ENCODE results near the gene ACTMAP.
"Not testable (repeated sequence)": the region's sequence is repeated elsewhere in the genome, so short reads cannot be mapped to it uniquely, and the experiment has no call there.

ACTMAP gene

DNA sequence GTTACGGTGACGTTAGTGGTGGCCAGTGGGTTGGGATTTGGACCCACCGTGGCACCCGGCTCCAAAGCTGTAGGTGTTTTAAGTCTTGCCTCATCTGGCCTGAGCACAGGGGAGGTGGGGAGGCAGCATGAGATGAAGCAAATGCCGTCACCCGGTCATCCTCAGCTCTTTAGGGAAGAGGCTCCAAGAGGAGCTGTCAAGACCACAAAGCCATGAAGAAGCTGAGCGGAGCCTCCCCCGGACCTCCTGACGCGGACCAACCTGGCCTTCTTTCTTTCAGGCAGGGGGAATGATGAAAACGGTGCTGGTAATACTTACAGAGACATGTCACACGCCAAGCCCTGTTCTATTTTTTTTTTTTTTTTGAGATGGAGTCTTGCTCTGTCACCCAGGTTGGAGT, 7.4 kb downstream of the ACTMAP start:
- DNase-seq (ENCODE audit: low spot score): no peak

DNA sequence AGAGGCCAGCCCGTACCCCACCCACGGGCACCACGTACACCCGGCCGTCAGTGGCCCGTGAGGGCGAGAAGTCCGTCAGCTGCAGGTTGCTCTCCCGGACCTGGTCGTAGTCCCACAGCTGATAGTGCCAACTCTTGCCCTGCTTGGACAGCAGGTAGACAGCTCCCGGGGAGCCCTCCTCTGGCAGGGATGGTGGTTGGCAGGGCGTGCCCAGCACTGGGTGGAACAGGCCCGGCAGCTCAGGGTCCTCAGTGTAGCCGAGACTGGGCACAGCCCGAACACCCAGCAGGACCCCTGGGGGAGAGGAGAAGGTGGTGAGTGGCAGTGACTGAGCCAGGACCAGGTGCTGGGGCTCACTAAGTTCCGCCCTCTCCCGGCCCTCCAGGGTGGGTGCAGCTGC, 7.8 kb downstream of the ACTMAP start:
- DNase-seq (ENCODE audit: low spot score): no peak

GRCh38 chr19:40741527-40742390, 8.5 kb downstream of the ACTMAP start:
- DNase-seq (ENCODE audit: low spot score): no peak

DNA sequence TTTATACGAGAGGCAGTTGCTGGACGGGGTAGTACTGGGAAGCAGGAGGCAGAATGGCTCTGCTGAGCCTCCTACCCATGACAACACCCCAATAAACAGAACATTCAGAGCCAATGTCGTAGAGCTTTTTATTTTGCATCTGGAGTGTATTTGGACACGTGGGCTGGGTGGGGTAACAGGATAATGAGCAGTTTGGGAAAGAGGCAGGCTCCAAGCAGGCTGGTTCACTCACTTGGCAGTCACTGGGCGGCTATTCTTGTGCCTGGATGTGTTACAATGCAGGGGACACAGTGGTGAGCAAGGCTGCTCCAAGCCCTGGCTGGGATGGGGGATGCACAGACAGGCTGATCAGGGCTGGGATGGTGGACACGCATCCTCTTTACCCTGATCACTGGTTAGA, 9.5 kb downstream of the ACTMAP start:
- peak; percentile 76 for DNase-seq (ENCODE audit: low spot score)

GRCh38 chr19:40739871-40740703, 10.2 kb downstream of the ACTMAP start:
- no peak for DNase-seq (ENCODE audit: low spot score)

DNA sequence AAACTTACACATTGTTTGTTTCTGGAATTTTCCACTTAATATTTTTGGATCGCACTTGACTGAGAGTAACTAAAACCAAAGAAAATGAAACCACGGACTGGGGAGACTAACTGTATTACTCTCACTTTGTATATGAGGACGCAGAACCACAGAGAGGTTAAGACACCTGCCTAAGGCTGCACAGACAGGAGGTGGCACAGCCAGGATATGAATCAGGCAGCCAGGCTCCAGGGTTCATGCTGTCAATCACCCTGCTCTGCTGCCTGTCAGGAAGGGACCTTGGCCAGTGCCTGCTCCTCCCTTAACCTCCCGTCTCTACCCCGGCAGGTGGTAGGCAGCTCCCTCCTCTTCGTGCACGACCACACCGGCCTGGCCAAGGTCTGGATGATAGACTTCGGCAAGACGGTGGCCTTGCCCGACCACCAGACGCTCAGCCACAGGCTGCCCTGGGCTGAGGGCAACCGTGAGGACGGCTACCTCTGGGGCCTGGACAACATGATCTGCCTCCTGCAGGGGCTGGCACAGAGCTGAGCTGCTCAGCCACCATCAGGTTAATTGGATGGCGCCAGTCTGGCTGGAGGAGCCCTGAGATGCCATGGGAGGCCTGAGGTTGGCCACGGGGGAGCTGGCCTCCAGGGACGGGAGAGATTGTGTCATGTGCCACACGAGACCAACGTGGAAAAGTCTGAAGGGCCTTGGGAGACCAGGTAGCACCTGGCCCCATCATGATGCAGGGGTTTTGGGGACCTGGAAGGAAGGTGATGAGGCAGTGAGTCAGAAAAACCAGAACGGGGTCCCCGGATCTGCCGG, 11.0 kb downstream of the ACTMAP start:
- no peak for DNase-seq (ENCODE audit: low spot score)

- DNase-seq (ENCODE audit: low spot score): no peak
These were observed 13.1 kb downstream of the ACTMAP start for GRCh38 chr19:40737102-40737644.

DNA sequence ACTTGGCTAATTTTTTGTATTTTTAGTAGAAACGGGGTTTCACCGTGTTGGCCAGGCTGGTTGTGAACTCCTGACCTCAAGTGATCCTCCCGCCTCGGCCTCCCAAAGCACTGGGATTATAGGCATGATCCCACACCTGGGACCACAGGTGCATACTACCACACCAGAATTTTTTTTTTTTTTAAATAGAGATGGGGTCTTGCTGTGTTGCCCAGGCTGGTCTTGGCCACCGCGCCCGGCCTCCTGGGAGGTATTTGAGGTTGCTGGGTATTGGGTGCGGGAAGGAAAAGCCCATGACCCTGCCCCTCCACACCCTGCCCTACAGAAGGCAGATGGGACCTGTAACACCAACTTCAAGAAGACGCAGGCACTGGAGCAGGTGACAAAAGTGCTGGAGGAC, 13.6 kb downstream of the ACTMAP start:
- no peak for DNase-seq (ENCODE audit: low spot score)

DNA sequence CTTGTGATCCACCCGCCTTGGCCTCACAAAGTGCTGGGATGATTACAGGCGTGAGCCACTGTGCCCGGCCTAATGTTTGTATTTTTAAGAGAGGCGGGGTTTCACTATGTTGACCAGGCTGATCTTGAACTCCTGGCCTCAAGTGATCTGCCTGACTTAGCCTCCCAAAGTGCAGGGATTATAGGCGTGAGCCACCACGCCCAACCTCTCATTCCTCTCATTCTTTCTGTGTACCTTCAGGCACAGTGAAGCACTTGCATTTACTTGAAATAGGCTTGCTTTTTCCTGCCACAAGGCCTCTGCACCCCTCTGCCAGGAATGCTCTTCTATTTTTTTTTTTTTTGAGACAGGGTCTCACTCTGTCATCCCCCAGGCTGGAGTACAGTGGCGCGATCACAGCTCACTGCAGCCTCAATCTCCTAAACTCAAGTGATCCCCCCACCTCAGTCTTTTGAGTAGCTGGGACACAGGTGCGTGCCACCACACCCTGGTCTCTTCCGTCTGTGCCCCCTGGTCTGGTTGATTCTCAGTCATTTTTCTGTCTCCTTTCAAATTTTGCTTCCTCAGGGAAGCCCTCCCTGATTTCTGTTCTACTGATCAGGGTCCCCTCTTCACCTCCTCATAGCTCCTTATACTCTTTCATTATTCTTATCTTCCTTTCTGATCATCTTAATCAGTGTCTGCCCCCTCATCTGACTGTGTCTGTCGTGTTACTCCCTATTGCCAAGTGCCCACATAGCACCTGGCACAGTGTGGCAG, 15.1 kb downstream of the ACTMAP start:
- DNase-seq (ENCODE audit: low spot score): no peak

DNA sequence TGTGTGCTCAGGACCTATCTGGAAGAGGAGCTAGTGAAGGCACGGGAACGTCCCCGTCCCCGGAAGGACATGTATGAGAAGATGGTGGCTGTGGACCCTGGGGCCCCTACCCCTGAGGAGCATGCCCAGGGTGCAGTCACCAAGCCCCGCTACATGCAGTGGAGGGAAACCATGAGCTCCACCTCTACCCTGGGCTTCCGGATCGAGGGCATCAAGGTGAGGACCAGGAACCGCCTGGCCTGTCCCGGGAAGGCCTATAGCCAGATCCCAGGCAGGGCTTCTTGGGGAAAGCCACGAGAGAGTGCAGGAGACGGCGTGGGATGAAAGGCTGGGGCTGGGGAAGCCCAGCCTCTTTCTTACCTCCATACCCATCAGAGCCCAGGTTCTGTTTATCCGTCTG, 17.1 kb downstream of the ACTMAP start:
- DNase-seq (ENCODE audit: low spot score): no peak

DNA sequence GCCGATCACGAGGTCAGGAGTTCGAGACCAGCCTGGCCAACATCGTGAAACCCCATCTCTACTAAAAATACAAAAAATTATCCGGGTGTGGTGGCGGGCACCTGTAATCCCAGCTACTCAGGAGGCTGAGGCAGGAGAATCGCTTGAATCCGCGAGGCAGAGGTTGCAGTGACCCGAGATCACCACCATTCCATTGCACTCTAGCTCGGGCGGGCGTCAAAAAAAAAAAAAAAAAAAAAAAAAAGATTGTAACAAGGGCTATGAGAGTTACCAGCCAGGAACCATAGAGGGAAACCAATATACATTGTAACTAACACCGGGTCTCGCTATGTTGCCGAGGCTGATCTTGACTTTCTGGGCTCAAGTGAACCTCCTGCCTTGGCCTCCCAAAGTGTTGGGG, 18.0 kb downstream of the ACTMAP start:
- DNase-seq (ENCODE audit: low spot score): not testable (repeated sequence)

GRCh38 chr19:40730065-40730464, 20.2 kb downstream of the ACTMAP start:
- DNase-seq (ENCODE audit: low spot score): not testable (repeated sequence)

DNA sequence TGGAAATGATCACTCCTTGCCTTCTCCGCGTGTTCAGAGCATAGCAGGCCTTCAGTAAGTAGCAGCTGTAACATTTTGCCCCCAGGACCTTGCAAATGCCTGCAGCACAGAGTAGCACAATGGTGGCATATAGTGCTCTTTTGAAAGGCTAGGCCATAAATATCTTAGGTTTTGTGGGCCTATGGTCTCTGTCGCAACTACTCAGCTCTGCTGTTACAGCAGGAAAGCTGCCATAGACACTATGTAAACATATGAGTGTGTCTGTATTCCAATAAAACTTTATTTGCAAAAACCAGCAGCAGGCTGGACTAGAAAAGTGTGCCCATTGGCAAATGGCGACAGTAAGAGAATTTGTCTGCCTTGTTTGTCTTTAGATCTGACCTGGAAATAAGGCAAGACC, 24.0 kb downstream of the ACTMAP start:
- no peak for DNase-seq (ENCODE audit: low spot score)

GRCh38 chr19:40724855-40725254, 25.4 kb downstream of the ACTMAP start:
- no peak for DNase-seq (ENCODE audit: low spot score)

DNA sequence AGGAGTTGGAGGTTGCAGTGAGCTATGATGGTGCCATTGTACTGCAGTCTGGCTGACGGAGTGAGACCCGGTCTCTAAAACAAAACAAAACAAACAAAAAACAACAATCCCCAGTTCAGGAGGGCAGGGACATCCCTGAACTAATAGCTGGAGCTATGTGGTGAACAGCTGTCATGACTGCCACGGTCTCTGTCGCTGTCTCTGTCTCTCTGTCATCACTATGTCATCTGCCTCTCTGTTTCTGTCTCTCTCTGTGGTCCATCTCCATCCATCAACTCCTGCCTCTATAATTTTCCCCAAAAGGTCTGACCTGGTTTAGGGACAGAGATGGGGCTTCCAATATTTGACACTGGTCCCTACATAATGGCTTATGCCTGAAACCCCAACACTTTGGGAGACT, 26.0 kb downstream of the ACTMAP start:
- no peak for DNase-seq (ENCODE audit: low spot score)

- DNase-seq (ENCODE audit: low spot score): no peak
These were observed 26.5 kb downstream of the ACTMAP start for GRCh38 chr19:40723661-40724254.

DNA sequence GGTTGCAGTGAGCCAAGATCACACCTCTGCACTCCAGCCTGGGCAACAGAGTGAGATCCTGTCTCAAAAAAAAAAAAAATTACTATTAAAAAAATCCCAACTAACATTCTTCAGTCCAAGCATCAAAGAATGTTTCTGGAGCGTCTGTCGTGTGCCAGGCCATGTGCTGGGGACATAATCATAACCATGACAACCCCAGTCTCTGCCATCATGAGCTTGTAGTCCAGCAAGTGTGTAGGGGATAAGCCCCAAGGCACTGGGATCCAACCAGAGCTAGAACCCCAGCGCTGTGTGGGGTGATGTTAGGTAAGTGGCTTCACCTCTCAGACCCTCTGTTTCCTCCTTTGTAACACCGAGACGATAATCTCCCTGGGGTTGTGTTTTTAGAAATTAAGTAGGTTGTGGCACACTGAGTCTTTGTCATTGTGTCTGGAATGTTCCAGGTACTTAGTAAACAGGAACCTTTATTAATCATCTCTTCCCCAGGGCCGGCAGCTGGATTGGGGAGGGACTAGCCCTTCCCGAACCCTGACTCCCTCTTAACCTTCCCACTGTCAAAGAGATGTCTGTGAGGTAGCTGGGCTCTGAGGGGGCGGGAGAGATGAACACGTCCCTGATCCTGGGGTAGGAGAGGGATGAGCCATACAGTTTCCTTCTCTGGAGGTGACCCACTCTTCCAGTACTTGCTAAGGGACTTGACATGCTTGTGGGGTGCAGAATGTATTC, 28.2 kb downstream of the ACTMAP start:
- DNase-seq (ENCODE audit: low spot score): no peak

DNA sequence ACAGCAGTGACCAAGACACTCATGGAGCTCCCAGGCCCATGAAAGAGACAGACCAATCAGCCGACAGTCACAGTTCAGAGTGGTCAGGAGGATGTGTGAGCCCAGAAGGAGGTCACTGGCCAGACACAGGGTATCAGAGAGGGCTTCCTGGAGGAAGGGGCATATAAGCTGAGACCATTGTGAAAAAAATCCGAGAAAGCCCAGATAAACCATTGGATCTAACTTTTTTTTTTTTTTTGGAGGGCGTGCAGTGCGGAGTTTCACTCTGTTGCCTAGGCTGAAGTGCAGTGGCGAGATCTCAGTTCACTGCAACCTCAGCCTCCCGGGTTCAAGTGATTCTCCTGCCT, 29.2 kb downstream of the ACTMAP start:
- DNase-seq (ENCODE audit: low spot score): no peak

DNA sequence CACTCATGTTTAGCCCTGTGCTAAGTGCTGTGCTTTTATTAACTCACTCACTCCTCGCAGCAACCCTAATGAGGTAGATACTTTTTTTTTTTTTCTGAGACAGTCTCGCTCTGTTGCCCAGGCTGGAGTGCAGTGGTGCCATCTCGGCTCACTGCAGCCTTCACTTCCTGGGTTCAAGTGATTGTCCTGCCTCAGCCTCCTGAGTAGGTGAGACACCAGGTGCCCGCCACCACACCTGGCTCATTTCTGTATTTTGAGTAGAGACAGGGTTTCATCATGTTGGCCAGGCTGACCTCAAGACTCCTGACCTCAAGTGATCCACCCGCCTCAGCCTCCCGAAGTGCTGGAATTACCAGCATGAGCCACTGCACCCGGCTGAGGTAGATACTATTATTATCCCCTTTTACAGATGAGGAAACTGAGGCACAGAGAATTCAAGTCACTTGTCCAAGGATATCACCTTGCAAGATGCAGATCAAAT, 30.8 kb downstream of the ACTMAP start:
- DNase-seq (ENCODE audit: low spot score): no peak

DNA sequence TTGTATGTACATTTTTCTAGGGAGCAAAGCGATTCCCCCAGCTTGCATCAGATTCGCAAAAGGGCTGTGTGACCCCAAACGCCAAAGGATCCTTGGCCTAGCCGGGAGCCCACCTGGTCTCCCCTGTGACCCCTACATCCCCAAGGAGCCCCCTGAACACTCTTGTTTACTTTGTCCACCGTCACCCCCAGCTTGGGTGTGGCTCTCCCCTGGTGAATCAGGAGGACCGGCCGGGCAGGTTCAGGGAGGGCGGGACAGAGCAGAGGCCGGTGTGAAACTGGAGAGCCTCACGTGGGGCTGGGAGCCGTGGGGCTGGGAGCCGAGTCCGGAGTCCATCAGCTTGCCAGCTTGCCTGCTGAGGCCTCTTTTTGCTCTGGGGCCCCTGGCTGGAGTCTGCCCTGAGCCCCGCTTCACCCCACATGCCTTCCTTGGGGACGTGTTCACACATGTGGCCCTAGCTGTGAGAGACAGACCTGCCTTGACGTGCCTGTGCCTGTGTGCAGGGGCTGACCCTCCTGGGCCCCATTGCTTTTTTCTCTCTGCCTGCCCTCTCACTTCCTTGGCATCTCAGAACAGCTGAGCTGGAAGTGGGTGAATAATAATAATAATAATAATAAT, 31.4 kb downstream of the ACTMAP start:
- no peak for DNase-seq (ENCODE audit: low spot score)

All from left forelimb (tissue), 1 donor.